IMR-90 (cell line): Measurements from ENCODE around the gene LGALS3. TPM values are rescaled to one million over a fixed set of nuclear protein-coding genes. Genes with fewer than 3 reads are reported as not detected.

ENCODE experiments used
- ATAC-seq: fragments of 200-7000 bp; cut with Tn5 transposase; 2 replicates; pipeline ENCODE4 v1.9.1; 2020; ENCODE audit warnings: low read depth, mild to moderate bottlenecking, moderate library complexity
- BruUV-seq: library from RNA; stranded (reverse); fragments of 400-500 nt; replicated peaks from 2 replicates; lab custom pipeline; 2021; lab: Mats Ljungman, UMichigan
- CTCF ChIA-PET: fragments of 300-600 bp; formaldehyde crosslinking; extraction: SDS; loops from one replicate; lab custom pipeline; 2021; ENCODE audit warnings: antibody characterized with exemption; lab: Yijun Ruan, JAX
- POLR2A ChIA-PET: fragments of 300-600 bp; sonication (Branson Sonifier 250); formaldehyde crosslinking; loops from one replicate; lab custom pipeline; 2022; ENCODE audit warnings: antibody characterized with exemption; ENCODE audit not compliant: unreplicated experiment; lab: Charles Lee
- DNase-seq: peaks from one replicate; pipeline ENCODE4 v3.0.0; 2013
- H2AFZ ChIP-seq: replicated peaks from 2 replicates; pipeline ENCODE3; 2013; ENCODE audit warnings: low read length, mild to moderate bottlenecking; ENCODE audit not compliant: poor library complexity
- H2AK5ac ChIP-seq: 2 replicates; pipeline ENCODE4 v1.6.1; 2013; ENCODE audit warnings: low read depth, low read length, inconsistent platforms
- H2AK9ac ChIP-seq: replicated peaks from 2 replicates; pipeline ENCODE3; 2013; ENCODE audit warnings: mild to moderate bottlenecking, low read depth, low read length, moderate library complexity; ENCODE audit not compliant: poor library complexity
- H2BK120ac ChIP-seq: 2 replicates; pipeline ENCODE4 v1.6.1; 2013; ENCODE audit warnings: low read depth, low read length, inconsistent platforms
- H2BK15ac ChIP-seq: 3 replicates; pipeline ENCODE4 v1.6.1; 2013; ENCODE audit warnings: low read depth, low read length, inconsistent platforms
- H2BK20ac ChIP-seq: 2 replicates; pipeline ENCODE4 v1.6.1; 2013; ENCODE audit warnings: low read depth, mild to moderate bottlenecking, inconsistent platforms, low read length, moderate library complexity
- H2BK5ac ChIP-seq: 2 replicates; pipeline ENCODE4 v1.6.1; 2013; ENCODE audit warnings: mild to moderate bottlenecking, low read depth, low read length, inconsistent platforms; ENCODE audit not compliant: poor library complexity, severe bottlenecking
- H3K14ac ChIP-seq: replicated peaks from 2 replicates; pipeline ENCODE4 v1.6.1; 2013; ENCODE audit warnings: low read depth, low read length, inconsistent platforms
- H3K18ac ChIP-seq: 2 replicates; pipeline ENCODE4 v1.6.1; 2013; ENCODE audit warnings: low read depth, low read length, control low read depth
- H3K23ac ChIP-seq: 2 replicates; pipeline ENCODE4 v1.6.1; 2013; ENCODE audit warnings: low read depth, low read length, inconsistent platforms
- H3K27ac ChIP-seq: 2 replicates; pipeline ENCODE4 v1.5.1; 2013; ENCODE audit warnings: mild to moderate bottlenecking, control low read depth, low read length; ENCODE audit not compliant: insufficient read depth
- H3K27me3 ChIP-seq: 2 replicates; pipeline ENCODE4 v1.6.1; 2013; ENCODE audit warnings: low read length; ENCODE audit not compliant: control insufficient read depth, insufficient read depth
- H3K36me3 ChIP-seq: 2 replicates; pipeline ENCODE4 v1.6.1; 2013; ENCODE audit warnings: low read length, mixed read lengths; ENCODE audit not compliant: control insufficient read depth, insufficient read depth
- H3K4ac ChIP-seq: 2 replicates; pipeline ENCODE4 v1.6.1; 2013; ENCODE audit warnings: low read depth, low read length, inconsistent platforms
- H3K4me1 ChIP-seq: 2 replicates; pipeline ENCODE4 v1.6.1; 2013; ENCODE audit warnings: low read length, mixed read lengths; ENCODE audit not compliant: control insufficient read depth, insufficient read depth
- H3K4me2 ChIP-seq: 2 replicates; pipeline ENCODE4 v1.6.1; 2013; ENCODE audit warnings: low read depth, mild to moderate bottlenecking, control low read depth, low read length, moderate library complexity
- H3K4me3 ChIP-seq: 2 replicates; pipeline ENCODE4 v1.5.1; 2013; ENCODE audit warnings: low read depth, mild to moderate bottlenecking, control low read depth, low read length, moderate library complexity; ENCODE audit not compliant: insufficient read depth
- H3K56ac ChIP-seq: 2 replicates; pipeline ENCODE4 v1.6.1; 2013; ENCODE audit warnings: low read length, inconsistent platforms; ENCODE audit not compliant: insufficient read depth; ENCODE audit errors: extremely low read depth
- H3K79me1 ChIP-seq, 2 experiments: 2 replicates each; pipeline ENCODE4 v1.6.1; 2013; ENCODE audit warnings: low read length in 2 of 2, inconsistent platforms in 1 of 2, low read depth in 1 of 2
- H3K9ac ChIP-seq: 2 replicates; pipeline ENCODE4 v1.6.1; 2013; ENCODE audit warnings: low read depth, low read length, control low read depth
- H3K9me1 ChIP-seq: 2 replicates; pipeline ENCODE4 v1.6.1; 2013; ENCODE audit warnings: low read length, inconsistent platforms; ENCODE audit not compliant: insufficient read depth
- H3K9me3 ChIP-seq: 2 replicates; pipeline ENCODE4 v1.6.1; 2013; ENCODE audit warnings: low read length; ENCODE audit not compliant: control insufficient read depth, insufficient read depth
- H4K20me1 ChIP-seq: 2 replicates; pipeline ENCODE4 v1.6.1; 2013; ENCODE audit warnings: low read length, inconsistent platforms; ENCODE audit not compliant: insufficient read depth
- H4K5ac ChIP-seq: 2 replicates; pipeline ENCODE4 v1.6.1; 2013; ENCODE audit warnings: mild to moderate bottlenecking, low read depth, low read length, control low read depth
- H4K8ac ChIP-seq, 2 experiments: 2 replicates each; pipeline ENCODE4 v1.6.1; 2013; ENCODE audit warnings: low read depth in 2 of 2, low read length in 2 of 2, control low read depth in 1 of 2, inconsistent platforms in 1 of 2
- H4K91ac ChIP-seq: 2 replicates; pipeline ENCODE4 v1.6.1; 2013; ENCODE audit warnings: low read depth, low read length, inconsistent platforms; ENCODE audit not compliant: insufficient read depth
- MAFK ChIP-seq: IDR thresholded peaks from 2 replicates; pipeline ENCODE4 v1.6.1; 2012; ENCODE audit warnings: low read depth, low read length, improper control_type of control experiment
- SMC3 ChIP-seq: fragments of 150-350 bp; IDR thresholded peaks from 2 replicates; pipeline ENCODE4 v1.6.1; 2016; ENCODE audit warnings: low read depth, mild to moderate bottlenecking, antibody characterized with exemption, low read length, moderate library complexity
- WGBS, 2 experiments: methylation state at CpG; one replicate each; pipeline versions ENCODE4 v1.1.5 to v1.1.7; 2013; ENCODE audit warnings: missing lambda C conversion rate in 2 of 2; ENCODE audit not compliant: insufficient read length in 1 of 2; ENCODE audit errors: extremely low coverage in 2 of 2; 5-methylcytosine and 5-hydroxymethylcytosine counted together
- dilution Hi-C: fragments of 300-500 bp; cut with HindIII; formaldehyde crosslinking; loops from one replicate; pipeline ENCODE4 v1.14.3; 2018; ENCODE audit warnings: low sequenced_read_pairs; ENCODE audit not compliant: unreplicated experiment
- in situ Hi-C: fragments of 300-500 bp; cut with MboI; formaldehyde crosslinking; loops from 3 replicates; pipeline ENCODE4 v1.14.3; 2019; ENCODE audit warnings: low sequenced_read_pairs, inconsistent platforms, mixed read lengths
- intact Hi-C: fragments of 100-400 bp; cut with micrococcal nuclease; formaldehyde crosslinking; loops from 2 replicates; pipeline ENCODE4 v1.10.0; 2022
- polyA plus RNA-seq, 3 experiments: library from polyadenylated mRNA; depleted of rRNA; stranded (reverse); fragments of >200 nt; gene quantifications; 2 replicates each; pipeline ENCODE4 v1.2.3, GENCODE V29; 2012; ENCODE audit warnings: low replicate concordance in 1 of 3
- total RNA-seq: library from RNA; depleted of rRNA; stranded (reverse); fragments of >200 nt; gene quantifications from 2 replicates; pipeline ENCODE4 v1.2.3, GENCODE V29; 2012

Gene LGALS3
- total and polyA plus RNA-seq, 2 of the 4 experiments (the other 2 are of a cell fraction): 84.4 to 171 TPM

- Histone ChIP-seq H2BK20ac (no peak overlapping the region), H3K56ac (no peak overlapping the region), H3K27me3 (no peaks in the 10 kb centered on the region), H2AK5ac (no peak overlapping the region), H2BK5ac (no peak overlapping the region), H3K23ac (no peak overlapping the region), H3K9me3 (no peaks in the 10 kb centered on the region), H2AFZ (no peak overlapping the region), H3K14ac (no peak overlapping the region), H4K91ac (no peak overlapping the region), H3K36me3 (no peaks in the 10 kb centered on the region), H3K4ac (no peak overlapping the region), H3K27ac (no peak overlapping the region), H3K9me1 (no peaks in the 10 kb centered on the region), H3K4me1 (no peaks in the 10 kb centered on the region), H3K9ac (no peak overlapping the region), H3K18ac (no peak overlapping the region), H2BK120ac (no peak overlapping the region), H4K20me1 (no peaks in the 10 kb centered on the region), H4K8ac (no peak overlapping the region), H3K79me1 (peaks cover 14 to 19% of the 10 kb centered on the region in 2 experiments; a peak in 3 of 4 replicates), H4K5ac (no peak overlapping the region), H3K4me2 (no peak overlapping the region), H2AK9ac (no peak overlapping the region), H3K4me3 (no peak overlapping the region), H2BK15ac (no peak overlapping the region)
- WGBS, 2 experiments: 78% methylated on average over 1 of the region's 3 CpGs; no CpG with 5 or more reads in 1 of the 2 experiments
- intact Hi-C loops (no loop called here), in situ Hi-C loops (no loop called here), dilution Hi-C loops (no loop called here)
- ATAC-seq (no peak), DNase-seq (no peak)
- no TSS peak for BruUV-seq
- ChIA-PET CTCF (no interaction called here), POLR2A (interaction anchor here (1.1 kb wide), 1 partner anchor 59 kb away, joined by 12 read pairs; no protein-coding TSS in a partner anchor)
- TF ChIP-seq SMC3: no peak
- peak; percentile 97 for TF ChIP-seq MAFK
Measured at GRCh38 chr14:55158412-55158811, 29.4 kb downstream of the LGALS3 start.
